Stimulated activated CD4-positive, alpha-beta T cell treated with anti-CD3 and anti-CD28 coated beads, TNF-alpha, amount 100 ng/mL, for 1 hour (primary cell): ENCODE measurements around the gene MAX.

Experiments used
- DNase-seq, 3 donors: peaks; one replicate each; pipeline ENCODE4 v3.0.0-alpha.2; 2020; ENCODE audit warnings: low read depth in 3 of 3, low spot score in 1 of 3

Gene MAX, protein sequence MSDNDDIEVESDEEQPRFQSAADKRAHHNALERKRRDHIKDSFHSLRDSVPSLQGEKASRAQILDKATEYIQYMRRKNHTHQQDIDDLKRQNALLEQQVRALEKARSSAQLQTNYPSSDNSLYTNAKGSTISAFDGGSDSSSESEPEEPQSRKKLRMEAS

GRCh38 chr14:65102441-65103149, at the start of gene MAX:
Gene MAX, minus strand, starts transcription at chr14:65102517. Its CDS starts 178 bp downstream, at chr14:65102339.
- DNase-seq: peak; percentile 92 to 96 (median 96)

GRCh38 chr14:65151609-65151956, 49.3 kb upstream of the MAX start:
- no peak for DNase-seq

DNA sequence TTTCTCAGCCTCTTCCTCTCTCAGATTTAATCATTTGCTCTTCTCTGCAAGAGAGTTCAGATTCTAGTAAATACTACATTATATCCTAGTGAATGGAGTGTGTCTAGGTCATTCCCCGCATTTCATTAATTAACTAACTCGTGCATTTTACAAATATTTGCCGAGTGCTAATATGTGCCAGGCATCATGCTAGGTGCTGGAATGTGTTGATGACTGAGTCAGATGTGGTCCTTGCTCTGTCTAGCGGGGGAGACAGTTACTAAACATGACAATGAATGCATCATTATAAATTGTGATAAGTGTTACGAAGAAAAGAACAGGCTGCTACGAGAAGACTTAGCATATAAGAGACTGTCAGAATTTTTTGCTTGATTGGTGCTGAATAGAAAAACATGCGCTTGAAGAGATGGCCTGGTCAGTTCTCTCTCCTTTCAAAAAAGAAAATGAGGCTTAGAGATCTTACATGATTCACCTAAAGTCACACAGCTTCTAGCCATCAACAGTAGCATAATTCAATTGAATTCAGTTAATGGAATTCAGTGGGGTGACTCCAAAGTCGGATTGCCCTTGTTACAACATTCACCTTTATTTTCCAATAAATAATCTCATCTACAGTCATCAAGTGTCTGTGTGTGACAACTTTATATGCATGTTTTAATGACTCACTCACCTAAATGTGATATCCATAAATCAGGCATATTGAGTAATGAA, 48.7 kb upstream of the MAX start:
- DNase-seq: no peak

GRCh38 chr14:65149116-65149515, 46.8 kb upstream of the MAX start:
- no peak for DNase-seq

DNA sequence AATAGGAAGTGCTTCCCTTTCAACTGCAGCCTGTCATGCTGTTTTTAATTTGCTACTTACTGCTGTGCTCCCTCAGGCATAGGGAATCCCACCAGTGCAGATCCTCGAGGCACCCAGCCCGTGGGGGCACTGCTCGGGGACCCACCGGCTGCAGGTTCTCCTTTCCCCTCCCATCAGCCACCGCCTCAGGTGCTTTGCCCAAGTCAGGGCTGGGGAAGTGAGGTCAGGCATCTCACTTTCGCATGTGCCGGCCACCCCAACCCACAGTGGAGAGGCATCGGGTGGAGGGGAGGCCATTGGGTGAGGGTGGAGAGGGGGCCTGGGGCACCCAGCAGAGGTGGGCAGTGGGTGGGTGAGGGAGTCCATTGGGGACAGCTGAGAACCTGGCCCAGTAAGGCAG, 41.9 kb upstream of the MAX start:
- no peak for DNase-seq

DNA sequence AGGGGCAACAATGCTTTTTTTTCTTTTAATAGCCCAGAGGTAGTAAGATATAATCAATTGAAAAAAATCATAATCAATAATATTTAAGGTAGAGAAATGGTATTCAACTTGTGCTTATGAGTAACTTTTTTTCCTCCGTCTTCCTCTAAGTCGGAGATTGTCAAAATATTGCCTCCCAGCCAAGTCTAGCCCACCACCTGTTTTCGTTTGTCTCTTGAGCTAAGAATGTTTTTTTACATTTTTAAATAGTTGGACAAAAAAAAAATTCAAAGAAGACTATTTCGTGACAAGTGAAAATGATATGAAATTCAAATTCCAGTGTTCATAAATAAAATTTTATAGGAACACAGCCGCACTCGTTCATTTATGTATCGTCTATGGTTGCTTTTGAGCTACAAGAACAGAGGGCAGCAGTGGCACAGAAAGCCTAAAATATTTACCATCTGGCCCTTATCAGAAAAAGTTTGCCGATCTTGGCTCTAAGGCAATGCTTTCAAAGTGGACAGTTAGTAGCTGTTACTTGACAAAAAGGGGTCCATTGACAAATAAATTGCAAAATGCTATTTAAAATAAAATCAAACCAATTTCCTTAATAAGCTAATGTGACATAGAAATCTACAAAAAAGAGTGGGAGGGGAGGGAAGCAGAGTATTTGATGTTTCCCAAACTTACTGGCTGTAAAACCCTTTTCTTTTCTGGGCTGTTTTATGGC, 40.8 kb upstream of the MAX start:
- no peak for DNase-seq

DNA sequence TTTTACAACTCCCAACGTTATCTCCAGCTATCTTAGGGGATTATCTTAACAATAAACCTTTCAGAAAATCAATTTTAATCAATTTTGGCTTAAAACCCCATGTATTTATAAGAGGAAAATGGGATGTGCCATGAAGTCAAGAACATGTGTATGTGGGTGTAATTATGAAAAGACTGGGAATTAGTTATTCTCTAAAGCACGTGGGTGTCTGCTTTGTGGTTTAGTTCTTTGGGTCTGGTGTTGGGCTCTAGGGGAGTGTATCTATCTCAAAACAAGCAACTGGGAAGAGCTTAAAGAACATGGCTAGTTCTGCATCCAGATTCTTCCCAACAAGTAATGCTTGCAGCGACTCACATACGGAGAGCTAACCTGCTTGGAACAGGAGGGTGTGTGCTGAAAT, 40.1 kb upstream of the MAX start:
- no peak for DNase-seq

- no peak for DNase-seq
Observed at GRCh38 chr14:65141523-65141922, 39.2 kb upstream of the MAX start.

DNA sequence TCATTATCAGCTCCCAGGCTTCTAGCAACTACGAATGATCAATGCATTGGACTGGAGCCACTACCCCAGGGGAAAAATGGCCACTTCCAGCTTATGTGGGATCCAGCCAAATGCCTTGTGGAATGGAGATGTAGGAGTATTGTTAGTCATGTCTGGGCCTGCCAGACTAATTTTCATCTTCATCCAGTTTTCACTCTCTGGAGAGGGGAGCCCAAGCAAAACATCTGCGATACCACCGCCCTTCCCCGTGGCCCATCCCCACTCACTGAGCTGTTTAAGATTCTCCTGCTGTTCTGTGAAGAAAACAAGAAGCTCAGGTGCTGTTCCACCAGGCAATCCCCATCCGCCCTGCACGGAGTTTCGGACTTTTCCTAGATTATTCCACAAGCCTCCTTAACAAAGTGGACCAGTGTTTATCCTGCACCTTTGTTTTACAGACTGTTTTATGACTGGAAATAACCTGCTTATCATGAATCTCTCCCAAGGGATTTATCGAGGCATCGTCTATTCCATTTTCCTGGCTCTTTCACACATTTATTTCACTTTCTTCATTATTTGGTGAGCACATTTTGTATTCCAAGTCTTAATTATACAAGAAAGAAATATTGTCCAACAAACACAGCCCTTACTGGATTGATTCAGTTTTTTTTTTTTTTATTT, 35.5 kb upstream of the MAX start:
- no peak for DNase-seq

GRCh38 chr14:65134651-65135579, 32.6 kb upstream of the MAX start:
- DNase-seq: no peak

GRCh38 chr14:65132855-65133254, 30.5 kb upstream of the MAX start:
- DNase-seq: no peak

DNA sequence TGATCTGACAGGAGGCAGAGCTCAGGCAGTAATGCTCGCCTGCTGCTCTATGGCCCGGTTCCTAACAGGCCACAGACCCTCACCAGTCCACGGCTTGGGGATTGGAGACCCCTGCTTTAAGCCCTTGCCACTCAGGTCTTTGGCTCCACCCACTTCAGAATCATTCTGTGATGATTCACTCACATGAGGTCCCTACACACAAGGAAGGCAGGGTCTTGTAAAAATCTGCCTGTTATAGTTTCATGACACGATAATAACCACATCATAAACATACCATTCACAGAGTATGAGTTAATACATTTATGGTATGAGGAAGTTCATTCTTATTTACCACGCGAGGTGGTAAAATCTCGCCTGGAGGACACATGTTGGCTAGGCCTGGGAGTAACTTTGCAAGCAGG, 29.0 kb upstream of the MAX start:
- no peak for DNase-seq

GRCh38 chr14:65128096-65128495, 25.8 kb upstream of the MAX start:
- DNase-seq: no peak

GRCh38 chr14:65117769-65118745, 15.7 kb upstream of the MAX start:
- DNase-seq: no peak

DNA sequence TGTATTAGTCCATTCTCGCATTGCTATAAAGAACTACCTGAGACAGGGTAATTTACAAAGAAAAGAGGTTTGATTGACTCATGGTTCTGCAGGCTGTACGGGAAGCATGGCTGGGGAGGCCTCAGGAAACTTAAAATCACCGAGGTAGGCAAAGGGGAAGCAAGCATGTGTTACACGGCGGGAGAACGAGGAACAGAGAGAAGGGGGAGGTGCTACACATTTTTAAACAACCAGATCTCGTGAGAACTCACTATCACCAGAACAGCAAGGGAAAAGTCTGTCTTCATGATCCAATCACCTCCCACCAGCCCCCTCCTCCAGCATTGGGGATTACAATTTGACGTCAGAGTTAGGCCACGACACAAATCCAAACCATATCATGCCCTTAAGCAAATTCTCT, 13.3 kb upstream of the MAX start:
- no peak for DNase-seq

DNA sequence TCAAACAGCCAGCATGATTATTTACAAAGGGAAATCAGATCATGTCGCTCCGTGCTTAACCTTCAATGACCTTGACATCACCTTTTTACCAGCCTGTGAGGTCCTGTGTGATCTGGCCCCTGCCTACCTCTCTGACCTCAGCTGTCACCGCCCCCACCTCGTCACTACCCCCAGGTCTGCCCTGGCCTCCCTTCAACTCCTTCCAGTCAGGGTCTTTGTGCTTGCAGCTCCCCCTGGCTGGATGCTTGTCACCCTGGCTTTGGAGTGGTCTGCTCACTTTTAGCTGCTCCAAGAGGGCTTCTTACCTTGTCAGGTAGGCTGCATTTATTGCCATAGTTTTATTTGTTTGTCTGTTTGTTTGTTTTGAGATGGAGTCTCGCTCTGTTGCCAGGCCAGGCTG, 8.2 kb upstream of the MAX start:
- no peak for DNase-seq

GRCh38 chr14:65109357-65109756, 7.0 kb upstream of the MAX start:
- DNase-seq: no peak

GRCh38 chr14:65107200-65107599, 4.9 kb upstream of the MAX start:
- no peak for DNase-seq

DNA sequence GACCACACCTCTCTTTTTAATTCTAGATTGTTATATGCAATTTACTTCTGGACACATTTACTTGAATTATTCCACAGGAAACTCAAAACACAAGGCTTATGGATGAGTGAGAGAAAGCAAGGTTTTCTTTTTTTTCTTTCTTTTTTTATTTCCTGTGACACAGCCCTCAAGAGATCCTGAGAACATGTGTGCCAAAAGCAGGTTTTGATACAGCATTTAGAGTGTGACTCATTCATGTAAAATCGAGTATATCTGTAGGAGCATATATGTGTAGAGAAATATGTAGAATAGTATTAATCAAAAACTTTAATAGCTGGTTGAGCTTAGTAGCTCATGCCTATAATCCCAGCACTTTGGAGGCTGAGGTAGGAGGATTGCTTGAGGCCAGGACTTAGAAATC, 4.4 kb upstream of the MAX start:
- no peak for DNase-seq
